ENCODE results near the gene ITFG1. TPM values are rescaled to one million over a fixed set of nuclear protein-coding genes. Genes with fewer than 3 reads are reported as not detected.

ITFG1 gene
- total RNA-seq, 4 donors from 2014 or later = 44.8 to 98.4 (median 65.5) TPM

- TF ChIP-seq CTCF (IDR thresholded peaks at IDR 0.05; ENCODE audit: low read depth) = no peak
Observed at GRCh38 chr16:47320546-47321310, 140.1 kb downstream of the ITFG1 start.

GRCh38 chr16:47317465-47318240 lies 143.2 kb downstream of the ITFG1 start:
- TF ChIP-seq CTCF (IDR thresholded peaks at IDR 0.05; ENCODE audit: low read depth) = no peak

- TF ChIP-seq CTCF (IDR thresholded peaks at IDR 0.05; ENCODE audit: low read depth) = no peak
Observed at GRCh38 chr16:47316442-47317015, 144.3 kb downstream of the ITFG1 start.

DNA sequence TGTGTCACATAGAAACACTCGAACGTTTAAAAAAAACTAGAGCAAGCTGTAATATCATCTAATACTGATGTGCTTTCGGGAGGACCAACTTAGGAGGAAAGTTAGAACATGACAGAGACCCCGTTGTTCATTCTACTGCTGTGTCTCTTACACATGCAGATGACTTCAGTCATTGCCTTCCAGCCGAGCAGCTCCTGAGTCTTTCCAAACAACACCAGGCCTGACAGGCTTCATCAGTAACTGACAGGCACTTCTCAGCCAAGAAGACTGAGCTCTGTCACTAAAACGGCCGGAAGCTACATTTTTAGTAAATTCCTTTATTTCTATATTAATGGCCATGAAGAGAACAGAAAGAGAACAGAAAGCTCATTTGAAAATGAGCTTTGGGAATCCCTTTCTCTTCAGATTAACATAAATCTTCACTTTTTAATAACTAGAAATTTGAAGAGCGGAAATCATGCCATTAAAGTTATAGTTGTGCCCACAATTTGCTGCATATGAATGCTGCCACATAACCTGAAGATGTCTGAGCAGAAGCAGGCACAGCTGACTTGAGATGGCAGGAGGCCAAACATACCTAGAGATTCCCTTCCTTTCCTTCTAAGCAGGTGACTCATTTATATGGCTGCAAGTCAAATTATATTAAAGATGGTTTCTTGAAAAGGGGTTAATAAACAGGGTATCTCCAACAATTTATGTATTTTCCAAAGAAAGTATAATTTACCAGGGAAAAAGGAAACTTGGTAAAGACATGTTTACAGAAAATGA lies 148.9 kb downstream of the ITFG1 start:
- TF ChIP-seq CTCF (IDR thresholded peaks at IDR 0.05; ENCODE audit: low read depth) = no peak

GRCh38 chr16:47310792-47311211 lies 150.1 kb downstream of the ITFG1 start:
- no peak for TF ChIP-seq CTCF (IDR thresholded peaks at IDR 0.05; ENCODE audit: low read depth)

GRCh38 chr16:47309581-47310312 lies 151.1 kb downstream of the ITFG1 start:
- TF ChIP-seq CTCF (IDR thresholded peaks at IDR 0.05; ENCODE audit: low read depth) = no peak

Data from subcutaneous adipose tissue (tissue), 4 donors.